NCI-H1417 (cell line): Measurements from ENCODE around the gene SELE.

Experiments
- DNase-seq, 3 experiments: peaks; one replicate each; lab custom pipeline; 2025; lab: John Stamatoyannopoulos, UW

The SELE gene

GRCh38 chr1:169733924-169734323 lies at the start of gene SELE:
SELE (minus strand) TSS chr1:169734079; CDS start chr1:169733612, 467 bp downstream.
- DNase-seq, result no peak

- no peak for DNase-seq
These were observed 48.7 kb upstream of the SELE start for GRCh38 chr1:169782596-169782995.

GRCh38 chr1:169779970-169780369 lies 46.1 kb upstream of the SELE start:
- DNase-seq, result no peak

- DNase-seq, result no peak
These were observed 45.3 kb upstream of the SELE start for GRCh38 chr1:169779150-169779549.

GRCh38 chr1:169776440-169776839 lies 42.6 kb upstream of the SELE start:
- DNase-seq, result no peak

GRCh38 chr1:169768161-169768560 lies 34.3 kb upstream of the SELE start:
- DNase-seq, result no peak

- DNase-seq, result no peak
These were observed 31.9 kb upstream of the SELE start for GRCh38 chr1:169765580-169766331.

- DNase-seq, result no peak
These were observed 31.0 kb upstream of the SELE start for GRCh38 chr1:169764919-169765318.

GRCh38 chr1:169762699-169763098 lies 28.8 kb upstream of the SELE start:
- DNase-seq, result peak in 1 of 3 experiments; percentile 34

GRCh38 chr1:169759038-169759437 lies 25.2 kb upstream of the SELE start:
- no peak for DNase-seq

GRCh38 chr1:169753549-169753948 lies 19.7 kb upstream of the SELE start:
- DNase-seq, result no peak

GRCh38 chr1:169750041-169750440 lies 16.2 kb upstream of the SELE start:
- DNase-seq, result no peak

- no peak for DNase-seq
These were observed 12.7 kb upstream of the SELE start for GRCh38 chr1:169746550-169746949.

GRCh38 chr1:169745015-169745861 lies 11.4 kb upstream of the SELE start:
- DNase-seq, result no peak

- DNase-seq, result no peak
These were observed 8.0 kb upstream of the SELE start for GRCh38 chr1:169741666-169742394.

GRCh38 chr1:169739980-169740379 lies 6.1 kb upstream of the SELE start:
- no peak for DNase-seq

- peak in 1 of 3 experiments; percentile 17 for DNase-seq
These were observed 2.4 kb downstream of the SELE start for GRCh38 chr1:169731446-169731845.

GRCh38 chr1:169729991-169730390 lies 3.9 kb downstream of the SELE start:
- no peak for DNase-seq

GRCh38 chr1:169727307-169727706 lies 6.6 kb downstream of the SELE start:
- no peak for DNase-seq

GRCh38 chr1:169726851-169727250 lies 7.0 kb downstream of the SELE start:
- no peak for DNase-seq

- no peak for DNase-seq
These were observed 7.9 kb downstream of the SELE start for GRCh38 chr1:169725930-169726329.

GRCh38 chr1:169724168-169724567 lies 9.7 kb downstream of the SELE start:
- DNase-seq, result no peak

- no peak for DNase-seq
These were observed 10.1 kb downstream of the SELE start for GRCh38 chr1:169723763-169724162.
